HCT116 (cell line): ENCODE data around the gene AKR7A2. TPM values are rescaled to one million over a fixed set of nuclear protein-coding genes. Genes with fewer than 3 reads are reported as not detected.

ENCODE experiments used
- ATAC-seq: fragments of 200-7000 bp; cut with Tn5 transposase; 2 replicates; pipeline ENCODE4 v1.9.1; 2020; ENCODE audit warnings: mild to moderate bottlenecking, moderate library complexity
- BruUV-seq: library from RNA; stranded (reverse); fragments of 400-500 nt; replicated peaks from 2 replicates; lab custom pipeline; 2021; lab: Mats Ljungman, UMichigan
- CTCF ChIA-PET: fragments of 300-600 bp; sonication (Branson Sonifier 250); formaldehyde crosslinking; loops from one replicate; lab custom pipeline; 2021; ENCODE audit warnings: antibody characterized with exemption; lab: Charles Lee
- POLR2A ChIA-PET: fragments of 300-600, 350-600 bp; sonication (Branson Sonifier 250); formaldehyde crosslinking; loops from one replicate; lab custom pipeline; 2021; ENCODE audit warnings: antibody characterized with exemption; lab: Charles Lee
- RAD21 ChIA-PET, 2 experiments: fragments of 300-600 bp; sonication (Branson Sonifier 250); formaldehyde crosslinking; loops; one replicate each; lab custom pipeline; 2023; ENCODE audit warnings: low total read pairs in 2 of 2; ENCODE audit not compliant: uncharacterized antibody in 2 of 2, unreplicated experiment in 2 of 2, low non-redundant PET in 1 of 2; lab: Charles Lee
- DNase-seq: peaks from one replicate; pipeline ENCODE4 v3.0.0-alpha.2; 2010; ENCODE audit warnings: low read depth, low spot score
- H2AFZ ChIP-seq: fragments of 200-600 bp; shearing (Covaris generic), sonication (generic); 2 replicates; pipeline ENCODE4 v1.6.1; 2017; ENCODE audit warnings: low read depth, mixed run types, mixed read lengths, antibody characterized with exemption, low read length; ENCODE audit not compliant: poor library complexity, severe bottlenecking
- H3K27ac ChIP-seq: 2 replicates; pipeline ENCODE4 v1.5.1; 2012; ENCODE audit warnings: low read depth, low read length
- H3K27me3 ChIP-seq: fragments of 200-600 bp; sonication (generic); 2 replicates; pipeline ENCODE4 v1.6.1; 2016; ENCODE audit warnings: mixed run types, low read length, mixed read lengths; ENCODE audit not compliant: insufficient read depth
- H3K36me3 ChIP-seq, 2 experiments: fragments of 200-500 bp in 1 of 2; fragments of 200-600 bp in 1 of 2; sonication (Bioruptor generic) in 1 of 2; sonication (generic) in 1 of 2; 2 replicates each; pipeline versions ENCODE4 v1.5.1 to v1.6.1; 2014 to 2016; ENCODE audit warnings: low read length in 2 of 2, inconsistent platforms in 1 of 2, mixed read lengths in 1 of 2, mixed run types in 1 of 2; ENCODE audit not compliant: insufficient read depth in 2 of 2, control insufficient read depth in 1 of 2
- H3K4me1 ChIP-seq, 2 experiments: fragments of 200-600 bp in 1 of 2; sonication (generic) in 1 of 2; 2 replicates each; pipeline versions ENCODE4 v1.5.1 to v1.6.1; 2012 to 2017; ENCODE audit warnings: low read length in 2 of 2, inconsistent platforms in 1 of 2, mild to moderate bottlenecking in 1 of 2, mixed read lengths in 1 of 2, mixed run types in 1 of 2, moderate library complexity in 1 of 2; ENCODE audit not compliant: insufficient read depth in 2 of 2, control insufficient read depth in 1 of 2
- H3K4me2 ChIP-seq: fragments of 200-600 bp; sonication (generic); 2 replicates; pipeline ENCODE4 v1.6.1; 2017; ENCODE audit warnings: mixed run types, low read length, mixed read lengths
- H3K4me3 ChIP-seq, 2 experiments: fragments of 200-600 bp in 1 of 2; sonication (generic) in 1 of 2; replicated peaks in 1 of 2; 2 replicates each; pipeline ENCODE4 v1.5.1; 2011 to 2016; ENCODE audit warnings: low read length in 2 of 2, control low read depth in 1 of 2, low read depth in 1 of 2, mild to moderate bottlenecking in 1 of 2, mixed read lengths in 1 of 2, mixed run types in 1 of 2
- H3K79me2 ChIP-seq: fragments of 200-600 bp; sonication (generic); 2 replicates; pipeline ENCODE4 v1.6.1; 2017; ENCODE audit warnings: mild to moderate bottlenecking, mixed run types, low read length, moderate library complexity, mixed read lengths; ENCODE audit not compliant: insufficient read depth
- H3K9ac ChIP-seq: fragments of 200-600 bp; sonication (generic); 2 replicates; pipeline ENCODE4 v1.6.1; 2016; ENCODE audit warnings: low read length, mixed read lengths
- H3K9me2 ChIP-seq: fragments of 200-600 bp; sonication (generic), shearing (Covaris generic); 2 replicates; pipeline ENCODE4 v1.6.1; 2017; ENCODE audit warnings: mixed run types, mild to moderate bottlenecking, moderate library complexity; ENCODE audit not compliant: insufficient read depth
- H3K9me3 ChIP-seq, 2 experiments: fragments of 200-500 bp in 1 of 2; fragments of 200-600 bp in 1 of 2; sonication (Bioruptor generic) in 1 of 2; sonication (generic) in 1 of 2; 2 replicates each; pipeline ENCODE4 v1.6.1; 2014 to 2017; ENCODE audit warnings: low read length in 2 of 2, mixed read lengths in 2 of 2, inconsistent platforms in 1 of 2, low read depth in 1 of 2, mild to moderate bottlenecking in 1 of 2, mixed run types in 1 of 2, moderate library complexity in 1 of 2; ENCODE audit not compliant: control insufficient read depth in 1 of 2, insufficient read depth in 1 of 2
- H4K20me1 ChIP-seq: fragments of 200-600 bp; sonication (generic), shearing (Covaris generic); 2 replicates; pipeline ENCODE4 v1.6.1; 2017; ENCODE audit warnings: mixed run types, mild to moderate bottlenecking, moderate library complexity; ENCODE audit not compliant: insufficient read depth
- EGR1 ChIP-seq: IDR thresholded peaks from 2 replicates; pipeline ENCODE4 v1.6.1; 2012; ENCODE audit warnings: low read depth
- FOSL1 ChIP-seq: IDR thresholded peaks from 2 replicates; pipeline ENCODE4 v1.6.1; 2012; ENCODE audit warnings: low read depth
- MAX ChIP-seq: IDR thresholded peaks from 2 replicates; pipeline ENCODE4 v1.6.1; 2012
- intact Hi-C: fragments of 100-400 bp; cut with micrococcal nuclease; formaldehyde crosslinking; loops from 2 replicates; pipeline ENCODE4 v1.10.0; 2022
- total RNA-seq: library from RNA; stranded (reverse); gene quantifications from one replicate; pipeline ENCODE4 v1.2.1, GENCODE V29; 2021; ENCODE audit not compliant: unreplicated experiment

Gene AKR7A2
- total RNA-seq, 1 experiment from 2014 or later: 90.8 TPM

GRCh38 chr1:19254416-19254815 lies 57.5 kb downstream of the AKR7A2 start:
- H3K4me1 ChIP-seq: peaks cover 17 to 24% of the 10 kb centered on the region in 2 experiments
- H3K27me3 ChIP-seq: no peaks in the 10 kb centered on the region
- ATAC-seq (no peak), DNase-seq (no peak)
- no peak overlapping the region for H3K9ac ChIP-seq
- BruUV-seq: no TSS peak
- peaks cover 15 to 56% of the 10 kb centered on the region in 2 experiments; a peak in 3 of 4 replicates for H3K36me3 ChIP-seq
- H3K9me2 ChIP-seq: no peaks in the 10 kb centered on the region
- intact Hi-C loops: loop anchor here (5.0 kb wide), 1 partner anchor 393 kb away; no protein-coding TSS in a partner anchor
- TF ChIP-seq MAX (no peak), EGR1 (no peak), FOSL1 (no peak)
- POLR2A ChIA-PET: no interaction called here
- H3K4me3 ChIP-seq: no peak overlapping the region
- H3K9me3 ChIP-seq: no peaks in the 10 kb centered on the region
- H3K4me2 ChIP-seq: no peak overlapping the region; the same call in 1 of the 2 replicates
- H2AFZ ChIP-seq: no peak overlapping the region
- H3K27ac ChIP-seq: no peak overlapping the region
- CTCF ChIA-PET: no interaction called here
- peaks cover 20% of the 10 kb centered on the region; the same call in 1 of the 2 replicates for H4K20me1 ChIP-seq
- RAD21 ChIA-PET: interaction anchor here in 1 of 2 experiments (0.7 kb wide), 1 partner anchor 178 kb away, joined by 4 read pairs; no protein-coding TSS in a partner anchor
- H3K79me2 ChIP-seq: peaks cover 85% of the 10 kb centered on the region

Other genes starting within 250 kb of the AKR7A2 start
- 107 TPM for gene UBR4, start 101.9 kb downstream of the AKR7A2 start, total RNA-seq
- gene EMC1, start 60.6 kb downstream of the AKR7A2 start, total RNA-seq: 66.6 TPM
- gene MRTO4, start 60.3 kb downstream of the AKR7A2 start, total RNA-seq: 79.3 TPM
- 1.7 TPM for gene AKR7A3, start 23.4 kb downstream of the AKR7A2 start, total RNA-seq
- 11.1 TPM for gene SLC66A1, start 182 bp upstream of the AKR7A2 start, total RNA-seq
- 203 TPM for gene CAPZB, start 173.4 kb upstream of the AKR7A2 start, total RNA-seq